GM19328 (cell line): ENCODE data around the gene VRK2.
"Not testable (repeated sequence)": the region's sequence is repeated elsewhere in the genome, so short reads cannot be mapped to it uniquely, and the experiment has no call there.

Experiments used
- ATAC-seq: cut with Tn5 transposase; IDR thresholded peaks from one replicate; pipeline ENCODE4 v1.9.1; 2021; ENCODE audit warnings: mild to moderate bottlenecking, moderate library complexity; ENCODE audit not compliant: unreplicated experiment

Gene VRK2

GRCh38 chr2:58106896-58107295 lies 60.3 kb downstream of the VRK2 start:
- no peak for ATAC-seq

- ATAC-seq, result no peak
These were observed 61.5 kb downstream of the VRK2 start for GRCh38 chr2:58107803-58108710.

DNA sequence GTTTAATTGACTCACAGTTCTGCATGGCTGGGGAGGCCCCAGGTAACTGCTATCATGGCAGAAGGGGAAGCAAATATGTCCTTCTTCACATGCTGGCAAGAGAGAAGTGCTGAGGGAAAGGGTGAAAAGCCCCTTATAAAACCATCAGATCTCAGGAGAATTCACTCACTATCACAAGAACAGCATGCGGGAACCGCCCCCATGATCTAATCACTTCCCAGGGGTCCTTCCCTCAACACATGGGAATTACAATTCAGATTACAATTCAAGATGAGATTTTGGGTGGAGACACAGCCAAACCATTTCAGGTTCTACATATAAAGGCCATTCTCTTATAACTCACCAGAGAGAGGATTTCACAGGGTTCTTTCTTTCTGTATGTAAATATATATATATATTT lies 62.9 kb downstream of the VRK2 start:
- ATAC-seq, result no peak

DNA sequence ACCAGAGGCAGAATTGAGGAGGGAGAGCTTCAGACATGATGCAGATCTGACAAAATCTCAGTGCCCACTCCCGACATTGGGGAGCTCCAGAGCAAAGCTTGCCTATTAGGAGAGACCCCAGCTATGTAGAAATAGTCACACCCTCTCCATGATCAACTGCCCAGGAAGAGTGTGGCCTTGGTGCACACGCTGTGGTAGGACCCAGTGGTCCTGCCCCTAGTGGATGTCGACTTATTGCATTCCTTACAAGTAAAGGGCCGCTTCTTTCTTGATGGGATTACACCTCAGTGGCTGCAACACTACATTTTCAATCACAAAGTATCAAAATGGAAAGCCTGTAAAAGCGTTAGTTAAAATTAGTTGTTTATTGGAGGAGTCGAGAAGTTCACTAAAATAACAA lies 64.2 kb downstream of the VRK2 start:
- ATAC-seq, result no peak

- not testable (repeated sequence) for ATAC-seq
These were observed 67.0 kb downstream of the VRK2 start for GRCh38 chr2:58113563-58113962.

DNA sequence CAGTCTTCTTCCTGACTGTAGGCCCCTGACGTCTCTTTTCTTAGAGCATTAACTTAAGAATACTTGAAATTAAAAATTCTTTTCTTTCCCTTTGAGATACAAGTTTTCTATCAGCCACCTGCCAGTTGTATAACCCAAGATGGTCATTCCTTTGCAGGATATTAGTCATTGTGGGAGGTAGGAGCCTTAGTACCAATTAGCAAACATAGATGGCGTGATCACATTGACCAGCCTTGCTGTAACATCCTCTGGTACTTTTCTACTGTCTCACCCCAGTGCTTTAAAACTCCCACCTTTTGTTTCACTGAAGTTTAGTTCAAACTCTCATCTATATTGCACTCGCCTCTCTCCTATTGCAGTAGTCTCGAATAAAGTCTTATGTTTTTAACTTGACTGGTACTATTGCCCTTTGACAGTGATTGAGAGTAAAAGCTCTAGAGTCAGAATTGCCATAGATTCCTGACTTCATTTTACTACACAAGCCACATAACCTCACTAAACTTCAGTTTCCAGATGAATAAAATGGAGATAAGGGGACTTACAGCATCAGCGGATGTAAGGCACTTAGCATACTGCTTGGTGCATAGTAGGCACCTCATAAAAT lies 74.1 kb downstream of the VRK2 start:
- ATAC-seq, result no peak

GRCh38 chr2:58122040-58122439 lies 75.4 kb downstream of the VRK2 start:
- no peak for ATAC-seq

- no peak for ATAC-seq
These were observed 75.9 kb downstream of the VRK2 start for GRCh38 chr2:58122540-58122939.

GRCh38 chr2:58127111-58127510 lies 80.5 kb downstream of the VRK2 start:
- no peak for ATAC-seq

DNA sequence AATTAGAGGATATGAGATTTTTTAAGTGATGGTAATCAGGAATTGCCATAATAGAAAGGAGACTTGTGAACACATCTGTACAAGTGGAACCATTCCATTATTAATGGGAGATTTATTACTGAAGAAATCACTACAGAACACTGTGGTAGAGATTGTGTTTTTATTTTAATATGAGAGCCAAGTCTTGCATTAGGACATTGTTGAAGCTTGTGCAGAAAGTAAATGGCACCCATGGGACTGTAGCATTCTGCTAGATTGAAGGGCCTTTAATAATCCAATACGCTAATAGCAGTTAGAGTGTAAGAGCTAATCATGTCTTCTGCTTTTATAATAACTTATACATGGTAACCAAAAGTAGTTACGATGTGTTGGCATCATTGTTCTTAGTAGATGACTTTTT lies 83.6 kb downstream of the VRK2 start:
- ATAC-seq, result no peak

DNA sequence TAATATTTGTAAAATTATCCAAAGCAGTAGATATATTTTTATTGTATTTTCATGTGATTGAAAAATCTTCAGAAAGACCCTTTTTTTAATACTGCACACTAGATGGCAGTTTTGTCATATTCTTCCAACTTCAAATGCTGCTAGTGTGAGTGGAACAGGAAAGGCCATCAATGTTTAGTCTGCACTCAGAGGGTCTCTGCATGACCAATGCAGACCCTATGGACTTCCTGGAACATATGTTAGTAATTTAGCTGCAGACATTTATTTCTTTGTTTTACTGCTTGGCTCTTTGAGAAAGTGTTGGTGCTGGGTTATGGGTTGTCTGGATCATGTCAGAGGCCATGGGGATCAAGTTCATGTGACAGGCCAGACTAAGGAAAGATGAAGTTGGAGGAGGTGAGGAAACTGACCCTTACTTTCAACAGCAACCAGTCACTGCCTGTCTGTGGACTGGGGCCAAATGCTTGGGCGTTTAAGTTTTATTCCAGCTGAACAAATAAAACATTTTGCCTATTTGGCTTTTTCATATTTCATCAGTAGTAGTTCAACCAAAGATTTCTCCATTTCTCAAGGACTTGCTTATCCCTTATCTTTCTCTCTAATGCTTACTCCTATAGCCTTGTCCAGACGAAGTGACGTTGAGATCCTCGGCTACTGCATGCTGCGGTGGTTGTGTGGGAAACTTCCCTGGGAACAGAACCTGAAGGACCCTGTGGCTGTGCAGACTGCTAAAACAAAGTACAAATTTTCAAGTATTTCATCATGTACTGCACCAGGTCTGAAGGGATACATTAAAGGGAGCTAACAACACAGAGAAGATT lies 84.8 kb downstream of the VRK2 start:
- ATAC-seq, result no peak

- no peak for ATAC-seq
These were observed 86.8 kb downstream of the VRK2 start for GRCh38 chr2:58133395-58133794.

DNA sequence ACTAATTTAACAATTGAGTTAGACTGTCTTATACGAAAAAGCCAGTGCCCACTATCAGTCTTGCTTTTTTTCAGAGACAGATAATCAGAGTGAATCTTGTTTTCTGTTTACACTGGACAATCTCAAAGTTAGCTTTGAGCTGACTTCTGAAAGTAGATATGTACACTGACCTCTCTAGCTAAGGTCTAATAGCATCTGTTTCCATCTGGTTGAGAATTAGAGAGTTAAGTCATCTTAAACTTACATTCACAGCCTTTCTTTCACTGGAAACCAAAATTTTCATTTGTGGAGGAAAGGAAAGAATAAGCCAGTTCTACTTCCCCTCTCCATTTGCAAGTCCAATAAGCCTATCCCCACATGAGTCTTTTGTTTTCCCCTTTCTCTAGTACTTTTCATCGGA lies 89.3 kb downstream of the VRK2 start:
- ATAC-seq, result no peak

DNA sequence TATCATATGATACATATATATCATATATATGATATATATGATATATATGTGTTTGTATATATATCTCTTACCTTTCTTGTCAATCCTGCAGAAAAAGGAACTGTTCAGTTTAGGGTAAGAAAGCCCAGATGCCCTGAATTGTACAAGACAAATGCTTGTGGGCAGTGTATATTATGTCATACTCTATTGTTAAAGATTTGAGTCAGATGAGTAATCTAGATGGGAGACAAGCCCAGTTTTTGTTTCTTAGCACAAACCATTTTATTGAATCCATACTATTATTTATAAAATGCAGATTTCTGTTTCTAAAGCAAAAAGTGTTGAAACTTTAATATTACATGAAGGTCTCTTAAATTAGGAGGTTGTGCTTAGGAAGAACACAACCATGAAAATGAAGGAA lies 90.6 kb downstream of the VRK2 start:
- no peak for ATAC-seq

DNA sequence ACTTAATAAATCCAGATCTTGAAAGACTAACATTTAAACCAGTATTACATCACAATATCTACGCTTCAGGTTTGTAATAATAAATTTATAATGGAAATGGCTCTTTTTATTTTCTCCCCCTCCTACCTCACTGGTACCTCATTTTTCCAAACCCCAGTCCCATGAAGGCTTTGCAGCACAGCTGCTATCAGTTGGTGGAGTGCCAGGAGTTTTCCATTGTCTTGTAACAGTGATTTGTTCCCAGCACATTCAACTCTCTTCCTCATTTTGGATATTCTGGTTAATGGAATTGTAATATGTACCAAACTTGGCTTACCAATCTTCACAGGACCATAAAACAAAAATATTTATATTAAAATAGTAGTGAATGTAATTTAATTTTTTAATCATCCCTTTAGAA lies 91.2 kb downstream of the VRK2 start:
- ATAC-seq, result no peak

DNA sequence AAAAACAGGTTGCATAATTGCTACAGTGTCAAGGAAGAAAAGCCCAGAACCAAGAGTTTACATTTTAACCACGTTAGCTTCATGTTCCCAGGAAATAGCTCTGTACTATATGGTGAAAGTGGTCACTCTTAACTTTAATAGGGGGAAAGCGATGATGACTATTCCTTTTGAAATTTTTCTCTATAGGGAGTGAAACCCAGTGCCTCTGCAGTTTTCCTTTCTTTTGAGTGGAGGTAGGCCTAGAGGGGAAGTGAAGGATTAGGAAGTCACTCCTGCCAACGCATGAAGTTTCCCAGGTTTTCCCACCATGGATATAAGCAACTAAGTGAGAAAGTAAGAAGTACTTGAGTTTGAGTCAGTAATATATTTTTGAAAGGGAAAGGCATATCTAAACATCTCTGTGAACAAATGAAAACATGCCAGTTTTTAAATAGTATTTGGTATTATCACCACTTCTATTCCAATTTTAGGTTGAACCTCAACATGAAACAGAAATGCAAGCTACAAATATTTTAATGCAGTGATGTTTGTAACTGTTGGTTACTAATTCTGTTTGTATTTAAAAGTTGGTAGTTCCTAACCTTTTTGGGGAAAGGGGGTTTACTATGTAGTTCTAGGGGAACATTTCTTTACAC lies 91.9 kb downstream of the VRK2 start:
- no peak for ATAC-seq

- ATAC-seq, result no peak
These were observed 94.0 kb downstream of the VRK2 start for GRCh38 chr2:58140508-58141072.

GRCh38 chr2:58145769-58146168 lies 99.2 kb downstream of the VRK2 start:
- not testable (repeated sequence) for ATAC-seq

GRCh38 chr2:58146707-58147106 lies 100.1 kb downstream of the VRK2 start:
- no peak for ATAC-seq

- ATAC-seq, result no peak
These were observed 108.7 kb downstream of the VRK2 start for GRCh38 chr2:58155160-58155778.
